SK-N-MC (cell line): ENCODE data around the gene VAV2.
A peak's percentile ranks its signal among the peaks of the same experiment; 100 is the strongest.

Source experiments
- DNase-seq: peaks from one replicate; pipeline ENCODE4 v3.0.0-alpha.2; 2011; ENCODE audit warnings: low read depth, low spot score
- H3K27ac ChIP-seq: fragments of 200-600 bp; sonication (generic); 2 replicates; pipeline ENCODE4 v1.5.1; 2016; ENCODE audit warnings: mixed run types
- H3K36me3 ChIP-seq: fragments of 200-600 bp; sonication (generic); 2 replicates; pipeline ENCODE4 v1.6.1; 2017; ENCODE audit warnings: antibody characterized with exemption, low read length, mixed read lengths; ENCODE audit not compliant: insufficient read depth
- H3K4me3 ChIP-seq: fragments of 200-600 bp; sonication (generic); 2 replicates; pipeline ENCODE4 v1.5.1; 2016
- H3K9ac ChIP-seq: fragments of 200-600 bp; sonication (generic); 2 replicates; pipeline ENCODE4 v1.8.0; 2017; ENCODE audit warnings: mixed run types, mixed read lengths; ENCODE audit not compliant: insufficient read length
- H3K9me3 ChIP-seq: fragments of 200-600 bp; sonication (generic); 2 replicates; pipeline ENCODE4 v1.6.1; 2017; ENCODE audit warnings: low read depth, mild to moderate bottlenecking, antibody characterized with exemption, low read length, moderate library complexity, mixed read lengths
- EZH2 ChIP-seq: fragments of 200-600 bp; sonication (generic); IDR thresholded peaks from one replicate; pipeline ENCODE4 v1.6.1; 2017; ENCODE audit warnings: antibody characterized with exemption
- FOXP2 ChIP-seq: optimal IDR thresholded peaks from 2 replicates; pipeline ENCODE3; 2011; ENCODE audit warnings: mild to moderate bottlenecking, moderate library complexity; ENCODE audit not compliant: insufficient read depth; ENCODE audit errors: extremely low read length, control extremely low read depth
- POLR2AphosphoS5 ChIP-seq: IDR thresholded peaks from 2 replicates; pipeline ENCODE4 v1.6.1; 2012; ENCODE audit warnings: mild to moderate bottlenecking, low read depth, low read length, borderline replicate concordance

The VAV2 gene

GRCh38 chr9:134024214-134024792, 32.2 kb upstream of the VAV2 start:
- TF ChIP-seq EZH2 (no peak), POLR2AphosphoS5 (no peak), FOXP2 (no peak)
- no peaks in the 10 kb centered on the region for H3K36me3 ChIP-seq
- peak overlapping the region; percentile 64; the same call in 1 of the 2 replicates for H3K27ac ChIP-seq
- H3K9me3 ChIP-seq = no peaks in the 10 kb centered on the region
- H3K4me3 ChIP-seq = peak overlapping the region; percentile 74
- DNase-seq = no peak
- peak overlapping the region; percentile 61 for H3K9ac ChIP-seq

DNA sequence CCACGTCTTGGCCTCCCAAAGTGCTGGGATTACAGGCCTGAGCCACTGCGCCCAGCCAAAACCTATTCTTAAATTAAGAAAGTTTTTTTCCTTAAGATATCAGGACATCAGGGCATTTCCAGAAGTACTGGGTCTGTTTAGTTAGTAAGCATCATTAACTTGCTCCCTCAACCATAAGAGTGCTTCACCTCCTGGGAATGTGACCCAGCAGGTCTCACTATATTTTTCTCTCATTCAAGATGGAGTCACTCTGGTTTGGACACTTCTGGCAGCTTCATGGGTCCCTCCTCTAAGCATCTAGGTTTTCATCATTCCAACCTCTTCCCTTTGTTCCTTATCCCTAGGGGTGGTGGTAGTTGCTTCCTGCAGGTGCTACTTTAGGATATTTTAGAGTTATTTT, 22.8 kb upstream of the VAV2 start:
- DNase-seq = no peak
- no peaks in the 10 kb centered on the region for H3K36me3 ChIP-seq
- H3K9me3 ChIP-seq = no peaks in the 10 kb centered on the region
- H3K27ac ChIP-seq = no peak overlapping the region
- TF ChIP-seq FOXP2 = no peak
- H3K9ac ChIP-seq = no peak overlapping the region
- no peak overlapping the region for H3K4me3 ChIP-seq

DNA sequence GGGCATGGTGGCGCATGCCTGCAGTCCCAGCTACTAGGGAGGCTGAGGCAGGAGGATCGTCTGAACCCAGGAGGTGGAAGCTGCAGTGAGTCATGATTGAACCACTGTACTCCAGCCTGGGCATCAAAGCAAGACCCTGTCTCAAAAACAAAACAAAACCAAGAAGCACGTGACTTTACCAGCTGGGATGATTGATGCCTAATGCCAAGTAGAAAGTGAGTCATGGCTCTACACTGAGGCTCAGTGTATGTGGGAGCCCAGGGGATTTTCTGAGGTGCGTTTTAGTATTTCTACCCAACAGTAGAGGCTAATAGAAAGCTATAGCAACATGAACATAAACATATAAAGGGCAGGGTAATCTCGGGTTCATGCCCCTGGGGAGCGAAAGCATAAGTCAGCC, 19.3 kb upstream of the VAV2 start:
- no peaks in the 10 kb centered on the region for H3K36me3 ChIP-seq
- no peak for TF ChIP-seq FOXP2
- no peak for TF ChIP-seq EZH2
- TF ChIP-seq POLR2AphosphoS5 = no peak
- no peak overlapping the region for H3K9ac ChIP-seq
- no peak for DNase-seq
- no peak overlapping the region for H3K27ac ChIP-seq
- no peaks in the 10 kb centered on the region for H3K9me3 ChIP-seq
- no peak overlapping the region for H3K4me3 ChIP-seq

GRCh38 chr9:134010310-134011173, 18.4 kb upstream of the VAV2 start:
- Histone ChIP-seq H3K36me3 (no peaks in the 10 kb centered on the region), H3K9ac (no peak overlapping the region), H3K27ac (no peak overlapping the region), H3K4me3 (no peak overlapping the region), H3K9me3 (no peaks in the 10 kb centered on the region)
- no peak for DNase-seq
- TF ChIP-seq EZH2 (no peak), POLR2AphosphoS5 (no peak), FOXP2 (no peak)

- Histone ChIP-seq H3K27ac (no peak overlapping the region), H3K9me3 (no peaks in the 10 kb centered on the region), H3K9ac (no peak overlapping the region), H3K4me3 (no peak overlapping the region), H3K36me3 (no peaks in the 10 kb centered on the region)
- DNase-seq = no peak
- TF ChIP-seq FOXP2 (no peak), EZH2 (no peak), POLR2AphosphoS5 (no peak)
Measured at GRCh38 chr9:134007571-134007970, 15.4 kb upstream of the VAV2 start.

- no peak for DNase-seq
- Histone ChIP-seq H3K36me3 (no peaks in the 10 kb centered on the region), H3K4me3 (no peak overlapping the region), H3K27ac (no peak overlapping the region), H3K9ac (no peak overlapping the region), H3K9me3 (no peaks in the 10 kb centered on the region)
- TF ChIP-seq FOXP2 = no peak
- no peak for TF ChIP-seq POLR2AphosphoS5
- no peak for TF ChIP-seq EZH2
Measured at GRCh38 chr9:134007150-134007549, 15.0 kb upstream of the VAV2 start.

- TF ChIP-seq EZH2 = no peak
- no peak for TF ChIP-seq FOXP2
- TF ChIP-seq POLR2AphosphoS5 = no peak
- Histone ChIP-seq H3K9me3 (no peaks in the 10 kb centered on the region), H3K36me3 (no peaks in the 10 kb centered on the region), H3K4me3 (no peak overlapping the region), H3K9ac (no peak overlapping the region), H3K27ac (no peak overlapping the region)
- no peak for DNase-seq
Measured at GRCh38 chr9:134005381-134005780, 13.3 kb upstream of the VAV2 start.

GRCh38 chr9:134004881-134005280, 12.8 kb upstream of the VAV2 start:
- no peak for DNase-seq
- Histone ChIP-seq H3K27ac (no peak overlapping the region), H3K4me3 (no peak overlapping the region), H3K9me3 (no peaks in the 10 kb centered on the region), H3K36me3 (no peaks in the 10 kb centered on the region), H3K9ac (no peak overlapping the region)
- TF ChIP-seq FOXP2 (no peak), POLR2AphosphoS5 (no peak), EZH2 (no peak)
